ENCODE results near the gene ABCA7.

DNA sequence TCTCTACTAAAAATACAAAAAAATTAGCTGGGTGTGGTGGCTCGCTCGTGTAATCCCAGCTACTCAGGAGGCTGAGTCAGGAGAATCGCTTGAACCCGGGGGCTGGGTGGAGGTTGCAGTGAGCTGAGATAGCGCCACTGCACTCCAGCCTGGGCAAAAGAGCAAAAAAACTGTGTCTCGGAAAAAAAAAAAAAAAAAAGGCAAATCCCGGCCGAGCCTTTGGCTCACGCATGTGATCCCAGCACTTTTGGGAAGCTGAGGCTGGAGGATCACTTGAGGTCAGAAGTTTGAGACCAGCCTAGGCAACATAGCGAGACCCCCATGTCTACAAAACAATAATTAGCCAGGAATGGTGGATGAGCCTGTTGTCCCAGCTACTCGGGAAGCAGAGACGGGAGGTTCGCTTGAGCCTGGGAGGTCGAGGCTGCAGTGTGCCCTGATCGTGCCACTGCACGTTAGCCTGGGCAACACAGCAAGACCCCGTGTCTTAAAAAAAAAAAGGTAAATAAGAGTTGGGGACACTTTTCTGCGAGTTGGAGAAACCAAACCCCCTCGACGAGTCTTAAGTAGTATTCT, 63.3 kb downstream of the ABCA7 start:
- TF ChIP-seq, protein P1, sequence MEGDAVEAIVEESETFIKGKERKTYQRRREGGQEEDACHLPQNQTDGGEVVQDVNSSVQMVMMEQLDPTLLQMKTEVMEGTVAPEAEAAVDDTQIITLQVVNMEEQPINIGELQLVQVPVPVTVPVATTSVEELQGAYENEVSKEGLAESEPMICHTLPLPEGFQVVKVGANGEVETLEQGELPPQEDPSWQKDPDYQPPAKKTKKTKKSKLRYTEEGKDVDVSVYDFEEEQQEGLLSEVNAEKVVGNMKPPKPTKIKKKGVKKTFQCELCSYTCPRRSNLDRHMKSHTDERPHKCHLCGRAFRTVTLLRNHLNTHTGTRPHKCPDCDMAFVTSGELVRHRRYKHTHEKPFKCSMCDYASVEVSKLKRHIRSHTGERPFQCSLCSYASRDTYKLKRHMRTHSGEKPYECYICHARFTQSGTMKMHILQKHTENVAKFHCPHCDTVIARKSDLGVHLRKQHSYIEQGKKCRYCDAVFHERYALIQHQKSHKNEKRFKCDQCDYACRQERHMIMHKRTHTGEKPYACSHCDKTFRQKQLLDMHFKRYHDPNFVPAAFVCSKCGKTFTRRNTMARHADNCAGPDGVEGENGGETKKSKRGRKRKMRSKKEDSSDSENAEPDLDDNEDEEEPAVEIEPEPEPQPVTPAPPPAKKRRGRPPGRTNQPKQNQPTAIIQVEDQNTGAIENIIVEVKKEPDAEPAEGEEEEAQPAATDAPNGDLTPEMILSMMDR (IDR thresholded peaks at IDR 0.05; ENCODE audit: insufficient read depth, low read length, poor library complexity, severe bottlenecking), result no peak
- no peak for TF ChIP-seq EZH2phosphoT487 (conservative IDR thresholded peaks at IDR 0.05; ENCODE audit: low read length)

Measured in SU-DHL-6 (cell line).